NCI-H510A treated with DMSO at 0.1 percent for 48 hours (cell line): Measurements from ENCODE around the gene MAN1A1.
"Not testable (repeated sequence)": the region's sequence is repeated elsewhere in the genome, so short reads cannot be mapped to it uniquely, and the experiment has no call there.

Experiments
- DNase-seq: peaks from one replicate; lab custom pipeline; 2025; lab: John Stamatoyannopoulos, UW

Gene MAN1A1

DNA sequence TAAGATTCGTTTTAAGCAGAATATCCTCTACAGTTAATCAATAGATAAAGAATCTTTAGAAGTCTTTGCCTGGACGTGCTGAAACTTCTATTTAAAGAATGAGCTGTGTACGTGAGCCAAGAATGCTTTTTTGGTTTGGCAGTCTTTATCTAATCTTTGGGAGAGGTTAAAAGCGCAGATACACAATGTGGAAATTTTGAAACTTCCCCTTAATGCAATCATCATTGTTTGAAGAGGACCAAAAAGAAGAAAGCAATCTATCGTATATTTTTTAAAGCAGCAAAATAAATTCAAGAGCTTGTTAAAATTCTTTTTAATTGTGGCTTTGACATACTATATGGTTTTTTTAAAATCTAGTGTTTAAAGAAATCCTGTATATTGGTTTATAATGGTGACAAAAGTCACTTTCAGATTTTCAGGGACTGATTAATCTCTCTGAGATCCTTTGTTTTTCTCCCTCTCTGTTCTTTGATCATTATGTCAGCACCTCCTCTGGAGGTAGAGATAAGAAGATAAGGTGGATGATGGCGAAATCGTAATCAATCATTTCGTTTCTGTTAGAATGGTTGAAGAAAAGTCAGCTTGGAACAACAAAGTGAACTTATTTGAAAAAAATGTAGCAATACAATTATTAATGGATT lies 179.0 kb downstream of the MAN1A1 start:
- no peak for DNase-seq

DNA sequence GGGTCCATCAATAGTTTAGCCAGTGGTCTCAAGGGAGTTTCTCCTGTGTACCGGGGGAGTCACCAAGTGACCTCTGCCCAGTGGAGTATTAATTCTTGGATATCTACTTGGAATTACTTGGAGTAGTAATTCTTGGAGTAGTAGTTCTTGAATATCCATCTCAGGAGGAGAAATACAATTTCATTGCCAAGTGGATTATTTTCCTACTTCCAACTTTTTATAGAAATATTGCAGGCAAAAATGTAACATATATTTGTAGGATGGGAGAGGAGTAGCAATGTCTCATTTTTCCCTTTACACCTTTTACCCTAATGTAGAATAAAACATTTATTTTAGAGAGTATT lies 179.5 kb downstream of the MAN1A1 start:
- no peak for DNase-seq

DNA sequence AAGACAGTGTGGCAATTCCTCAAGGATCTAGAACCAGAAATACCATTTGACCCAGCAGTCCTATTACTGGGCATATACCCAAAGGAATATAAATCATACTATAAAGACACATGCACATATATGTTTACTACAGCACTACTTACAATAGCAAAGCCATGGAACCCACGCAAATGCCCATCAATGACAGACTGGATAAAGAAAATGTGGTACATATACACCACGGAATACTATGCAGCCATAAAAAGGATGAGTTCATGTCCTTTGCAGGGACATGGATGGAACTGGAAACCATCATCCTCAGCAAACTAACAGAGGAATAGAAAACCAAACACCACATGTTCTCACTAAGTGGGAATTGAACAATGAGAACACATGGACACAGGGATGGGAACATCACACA lies 180.2 kb downstream of the MAN1A1 start:
- DNase-seq: not testable (repeated sequence)

DNA sequence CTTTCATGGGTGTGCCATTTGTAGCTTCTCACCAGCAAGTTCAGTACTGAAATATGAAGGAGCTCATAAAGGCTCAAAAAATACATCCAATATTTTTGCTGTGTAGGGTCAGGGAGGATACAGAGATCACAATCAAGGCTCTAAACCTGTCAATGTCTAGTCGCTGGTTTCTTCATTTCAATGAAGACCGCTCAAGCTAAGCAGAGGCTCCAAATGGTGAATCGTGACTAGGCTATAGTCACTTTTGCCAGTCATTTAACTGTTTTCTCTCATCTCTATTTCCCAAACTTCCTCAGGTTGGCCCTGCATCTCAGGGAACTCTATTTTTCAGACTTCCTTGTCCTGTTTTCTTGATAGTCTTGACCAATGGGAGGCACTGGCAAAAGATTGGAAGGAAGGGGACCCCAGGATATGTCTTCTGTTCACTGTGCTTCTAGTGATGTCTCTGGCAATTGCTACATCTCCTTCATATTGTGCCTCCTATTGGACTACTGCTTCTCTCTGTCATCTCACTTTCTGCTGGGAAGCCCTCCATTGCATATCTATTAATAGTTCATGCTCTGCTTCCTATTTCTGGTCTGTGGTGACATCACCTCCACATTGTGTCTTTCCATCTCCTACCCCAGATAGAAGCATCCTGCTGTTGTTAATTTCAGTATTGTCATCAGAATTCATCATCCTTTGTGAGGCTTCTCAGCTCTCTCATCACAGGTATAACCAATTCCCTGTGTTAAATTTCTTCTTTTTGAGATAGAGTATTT lies 183.4 kb downstream of the MAN1A1 start:
- DNase-seq: no peak

DNA sequence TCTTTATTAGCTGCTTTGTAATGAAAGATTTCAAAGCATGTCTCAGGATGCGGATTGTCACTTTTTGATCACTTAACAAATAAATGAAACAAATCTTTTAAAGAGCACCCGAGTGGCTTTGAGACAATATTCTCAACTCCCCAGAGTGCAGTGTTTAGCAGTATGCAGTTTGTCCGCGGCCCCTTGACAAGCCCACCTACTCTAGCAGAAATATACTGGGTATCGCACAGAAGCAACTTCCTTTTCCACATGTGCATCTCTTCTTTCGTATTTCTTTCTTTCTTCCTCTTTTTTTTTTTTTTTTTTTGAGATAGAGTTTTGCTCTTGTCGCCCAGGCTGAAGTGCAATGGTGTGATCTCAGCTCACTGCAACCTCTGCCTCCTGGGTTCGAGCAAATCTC lies 186.6 kb downstream of the MAN1A1 start:
- DNase-seq: no peak

DNA sequence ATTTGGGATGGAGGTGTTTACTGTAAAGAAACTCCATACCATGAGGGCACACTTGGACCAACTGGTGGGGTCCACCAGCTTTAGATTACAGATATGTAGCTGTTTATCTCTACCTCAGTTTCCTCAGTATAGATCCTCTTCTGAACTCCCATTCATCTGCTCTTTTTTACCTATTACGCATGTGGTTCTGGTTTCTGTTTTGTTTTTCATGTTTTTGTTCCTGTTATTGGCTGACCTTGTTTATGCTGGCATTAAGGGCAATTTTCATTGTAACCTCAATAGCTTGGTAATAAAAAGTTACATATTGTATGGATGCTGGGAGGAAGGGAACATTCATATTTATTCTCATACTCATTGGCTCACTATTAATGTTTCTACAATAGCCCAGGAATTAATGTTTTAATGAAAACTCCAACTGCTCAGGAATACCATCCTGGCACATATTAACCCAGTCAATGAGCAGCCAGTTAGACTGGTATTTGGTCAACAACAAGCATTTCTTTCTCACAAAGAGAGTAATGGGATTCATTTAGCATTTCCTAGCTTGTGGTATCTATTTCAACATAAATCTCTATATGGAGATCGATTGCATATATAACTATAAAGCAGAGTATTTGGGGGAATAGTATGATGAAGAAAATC lies 187.3 kb downstream of the MAN1A1 start:
- no peak for DNase-seq

DNA sequence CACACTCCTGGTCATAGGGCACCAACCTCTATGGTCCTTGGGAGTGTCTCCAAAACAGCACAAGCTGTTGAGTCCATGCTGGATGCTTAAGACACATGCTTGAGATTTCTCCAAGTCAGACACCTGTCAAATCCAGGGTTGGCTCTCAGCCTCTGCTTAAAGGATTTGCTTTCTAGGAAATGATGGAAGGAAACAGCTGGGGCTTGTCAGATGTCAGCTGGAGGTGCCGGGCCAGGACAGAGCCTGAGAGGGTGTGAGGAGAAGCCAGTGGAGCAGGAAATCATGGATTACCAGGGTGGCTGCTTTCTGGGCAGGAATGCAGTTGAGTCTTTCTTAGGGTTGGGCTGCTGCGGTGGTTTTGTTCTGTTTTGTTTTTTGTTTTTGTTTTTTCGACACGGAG lies 188.1 kb downstream of the MAN1A1 start:
- no peak for DNase-seq

DNA sequence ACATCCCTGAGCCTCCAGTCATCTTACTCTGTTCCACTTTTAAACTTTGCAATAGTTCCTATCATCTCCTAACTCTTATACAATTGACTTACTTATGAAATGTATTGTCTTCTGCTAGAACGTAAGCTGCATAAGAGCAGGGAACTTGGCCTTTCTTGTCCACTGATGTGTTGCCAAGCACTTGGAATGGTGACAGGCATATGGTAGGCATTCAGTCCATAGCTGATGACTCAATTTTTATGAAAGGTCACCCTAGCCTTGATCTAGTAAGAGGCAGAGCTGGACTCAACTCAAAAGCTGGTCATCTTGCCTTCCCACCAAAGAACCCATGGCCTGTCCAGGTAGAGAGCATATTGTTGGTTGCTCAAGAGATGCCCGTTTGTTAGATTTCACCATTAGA lies 188.7 kb downstream of the MAN1A1 start:
- no peak for DNase-seq

DNA sequence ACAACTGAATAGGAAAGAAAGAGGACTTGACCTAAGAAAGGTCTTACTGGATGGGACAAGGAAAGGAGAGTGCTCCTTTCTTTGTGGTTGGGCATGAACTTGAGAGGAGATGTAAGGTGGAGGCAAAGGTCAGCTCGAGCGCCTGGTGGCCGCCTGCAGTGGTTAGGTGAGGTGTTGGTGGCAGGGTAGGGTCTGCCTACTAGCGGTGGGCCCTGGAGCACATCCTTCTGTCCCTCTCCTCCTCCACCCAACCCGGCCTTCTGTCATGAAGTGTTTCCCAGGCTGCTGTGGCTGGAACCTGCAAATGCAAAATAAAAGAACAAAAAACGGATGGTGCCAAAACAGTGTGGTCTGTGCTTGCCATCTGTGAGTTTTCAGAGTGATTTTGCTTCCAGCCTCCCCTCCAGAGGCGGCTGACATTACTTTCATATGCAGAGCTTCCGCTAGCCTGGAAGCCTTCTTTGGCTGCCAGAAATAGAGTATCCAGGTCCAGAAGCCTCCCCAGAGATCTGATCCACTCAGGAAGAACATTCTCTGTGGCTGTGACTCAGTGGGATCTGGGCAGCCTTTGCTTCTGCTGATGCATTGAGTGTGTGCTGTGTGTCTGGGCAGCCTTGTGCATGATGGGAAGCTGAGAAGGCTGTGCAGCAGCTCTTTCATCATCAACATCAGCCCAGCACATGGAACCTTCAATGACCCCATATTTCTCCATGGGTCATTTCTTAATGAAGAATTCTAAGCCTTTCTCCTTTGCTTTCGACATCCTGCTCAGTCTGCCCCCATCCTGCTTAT lies 191.3 kb downstream of the MAN1A1 start:
- DNase-seq: no peak

DNA sequence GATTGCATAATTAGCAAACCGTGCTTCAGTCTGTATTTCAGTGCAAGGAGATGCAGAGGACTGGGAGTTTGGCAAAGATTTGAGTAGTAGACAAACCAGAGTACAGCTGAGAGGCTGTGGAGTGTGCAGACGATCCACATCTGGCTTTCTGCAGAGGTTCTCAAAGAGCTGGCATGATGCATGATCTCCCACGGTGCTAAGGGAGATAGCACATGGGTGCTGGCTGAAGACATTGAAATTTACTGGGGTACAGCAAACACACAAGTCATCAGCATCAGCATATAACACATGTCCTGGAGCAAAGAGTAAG lies 192.1 kb downstream of the MAN1A1 start:
- DNase-seq: no peak

DNA sequence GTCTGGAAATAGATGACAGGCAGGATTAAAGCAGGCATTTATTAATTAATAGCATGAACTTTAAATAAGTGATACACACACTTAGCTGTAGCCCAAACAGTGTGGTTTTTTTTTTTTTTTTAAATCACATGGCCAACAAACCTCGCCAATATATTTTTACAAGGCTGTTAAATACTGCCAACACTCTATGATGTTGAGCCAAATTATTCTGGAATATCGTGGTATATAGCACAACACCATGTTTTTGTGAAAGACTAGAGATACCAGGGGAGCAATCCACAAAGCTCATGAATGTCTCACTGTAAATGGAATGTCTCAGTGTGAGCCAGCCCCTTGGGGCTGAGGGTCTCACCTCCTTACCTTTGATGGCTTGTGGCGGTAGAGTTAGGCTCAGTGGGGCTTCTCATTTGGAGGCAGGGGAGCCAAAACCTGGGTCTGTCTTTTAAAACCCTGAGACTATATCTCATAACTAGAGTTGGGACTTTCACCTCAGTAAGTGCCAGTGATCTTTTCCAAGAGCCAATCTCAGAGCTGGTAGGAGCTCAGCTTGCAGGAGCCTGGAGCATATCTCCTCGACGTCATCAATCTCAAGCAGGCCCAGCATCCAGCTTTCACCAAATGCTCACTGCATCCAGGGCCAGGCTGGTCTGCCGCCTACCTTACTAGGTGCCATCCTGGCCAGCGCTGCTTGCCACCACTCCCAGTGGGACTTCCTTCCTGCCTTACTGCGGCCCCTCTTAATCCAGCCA lies 192.6 kb downstream of the MAN1A1 start:
- no peak for DNase-seq

DNA sequence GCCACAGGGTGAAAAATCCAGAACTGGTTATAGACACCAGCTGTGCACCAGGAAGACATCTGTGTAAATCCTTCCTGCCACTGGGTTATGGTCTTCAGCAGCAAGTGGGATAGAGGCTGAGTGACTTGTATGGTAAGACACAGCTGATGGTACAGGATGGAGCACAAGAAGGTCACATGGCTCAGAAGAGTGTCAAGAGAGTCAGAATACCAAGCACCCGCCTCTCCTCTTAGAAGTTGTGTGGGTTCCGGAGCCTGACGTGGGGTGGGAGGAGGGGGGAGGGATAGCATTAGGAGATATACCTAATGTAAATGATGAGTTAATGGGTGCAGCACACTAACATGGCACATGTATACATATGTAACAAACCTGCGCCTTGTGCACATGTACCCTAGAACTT lies 193.5 kb downstream of the MAN1A1 start:
- DNase-seq: not testable (repeated sequence)

DNA sequence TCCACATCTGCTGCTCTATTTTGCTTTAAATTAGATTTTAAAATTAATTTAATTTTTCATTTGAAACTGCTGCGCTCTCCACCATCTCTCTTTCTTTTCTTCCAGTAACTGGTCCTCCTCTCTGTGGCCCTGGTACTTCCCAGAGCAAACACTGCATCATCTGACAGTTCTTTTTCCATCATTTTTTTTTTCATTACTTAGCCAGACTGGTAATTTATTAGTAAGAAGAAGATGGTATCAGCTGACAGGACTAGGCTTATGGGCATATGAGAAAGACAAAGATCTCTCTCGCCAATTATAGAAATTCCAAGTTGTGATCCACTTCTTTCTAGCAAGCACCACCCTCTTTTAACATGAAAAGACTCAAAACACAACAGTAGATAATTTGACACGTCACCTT lies 197.4 kb downstream of the MAN1A1 start:
- no peak for DNase-seq

DNA sequence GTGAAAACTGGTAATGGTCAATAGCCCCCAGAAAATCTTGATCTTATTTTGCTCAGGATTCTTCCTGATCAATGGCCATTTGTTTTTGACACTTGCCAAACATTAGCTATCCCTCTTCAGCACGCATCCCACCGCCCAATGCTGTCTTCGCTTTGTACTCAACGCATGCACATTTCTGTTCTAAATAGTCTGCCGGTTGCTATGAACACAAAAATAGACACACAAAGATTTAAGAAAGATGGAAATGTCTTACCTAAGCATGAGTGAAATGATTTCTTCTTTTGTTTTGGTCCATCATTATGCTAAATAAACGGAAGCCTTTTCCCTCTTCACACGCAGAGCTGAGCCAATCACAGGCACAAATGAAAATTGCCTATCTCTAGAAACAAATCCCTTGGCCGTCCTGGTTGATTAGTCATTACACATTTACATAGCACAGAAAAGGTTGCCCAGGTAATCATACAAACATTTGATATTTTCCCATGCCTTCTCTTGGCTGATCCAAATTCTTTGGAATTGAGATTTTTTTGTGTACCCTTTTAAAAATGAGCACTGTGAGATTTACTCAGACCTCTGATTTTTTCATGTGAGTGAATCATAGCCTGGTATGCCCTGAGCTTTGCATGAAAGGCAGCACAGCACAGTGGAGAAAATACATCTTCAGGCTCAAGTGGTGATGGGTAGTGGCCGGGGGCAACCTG lies 200.6 kb downstream of the MAN1A1 start:
- DNase-seq: no peak

DNA sequence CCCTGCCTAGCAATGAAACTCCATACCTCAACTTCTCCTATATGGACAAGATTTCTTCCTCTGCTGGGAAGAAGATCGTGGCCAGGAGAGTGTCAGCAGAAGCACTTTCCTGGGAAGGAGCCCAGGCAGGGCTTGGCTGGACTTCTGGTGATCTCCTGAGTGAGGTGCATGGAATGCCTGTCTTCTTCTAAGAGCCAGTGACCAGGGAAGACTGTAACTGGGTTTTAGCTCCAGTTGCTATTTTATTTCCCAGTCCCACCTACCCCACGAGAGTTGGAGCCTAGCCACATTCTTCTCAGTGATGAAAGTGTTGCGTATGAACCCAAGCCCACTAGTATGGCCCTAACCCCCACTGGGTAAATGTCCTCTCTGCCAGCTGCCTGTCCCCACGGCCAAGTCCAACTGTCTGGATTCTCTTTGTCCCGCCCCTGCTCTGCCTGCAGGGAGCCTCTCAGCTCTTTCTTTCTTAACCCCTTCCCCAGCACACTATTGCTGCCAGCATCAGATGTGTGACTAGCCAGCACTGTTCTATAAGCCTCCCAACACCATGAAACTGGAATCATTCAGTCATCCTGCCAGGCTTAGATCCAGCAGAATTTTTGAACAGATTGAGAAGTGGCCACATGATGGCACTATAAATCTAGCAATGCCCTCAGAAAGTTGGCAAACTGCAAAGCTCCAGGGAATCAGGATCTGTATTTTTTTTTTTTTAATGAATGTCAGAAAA lies 201.3 kb downstream of the MAN1A1 start:
- peak; percentile 31 for DNase-seq

DNA sequence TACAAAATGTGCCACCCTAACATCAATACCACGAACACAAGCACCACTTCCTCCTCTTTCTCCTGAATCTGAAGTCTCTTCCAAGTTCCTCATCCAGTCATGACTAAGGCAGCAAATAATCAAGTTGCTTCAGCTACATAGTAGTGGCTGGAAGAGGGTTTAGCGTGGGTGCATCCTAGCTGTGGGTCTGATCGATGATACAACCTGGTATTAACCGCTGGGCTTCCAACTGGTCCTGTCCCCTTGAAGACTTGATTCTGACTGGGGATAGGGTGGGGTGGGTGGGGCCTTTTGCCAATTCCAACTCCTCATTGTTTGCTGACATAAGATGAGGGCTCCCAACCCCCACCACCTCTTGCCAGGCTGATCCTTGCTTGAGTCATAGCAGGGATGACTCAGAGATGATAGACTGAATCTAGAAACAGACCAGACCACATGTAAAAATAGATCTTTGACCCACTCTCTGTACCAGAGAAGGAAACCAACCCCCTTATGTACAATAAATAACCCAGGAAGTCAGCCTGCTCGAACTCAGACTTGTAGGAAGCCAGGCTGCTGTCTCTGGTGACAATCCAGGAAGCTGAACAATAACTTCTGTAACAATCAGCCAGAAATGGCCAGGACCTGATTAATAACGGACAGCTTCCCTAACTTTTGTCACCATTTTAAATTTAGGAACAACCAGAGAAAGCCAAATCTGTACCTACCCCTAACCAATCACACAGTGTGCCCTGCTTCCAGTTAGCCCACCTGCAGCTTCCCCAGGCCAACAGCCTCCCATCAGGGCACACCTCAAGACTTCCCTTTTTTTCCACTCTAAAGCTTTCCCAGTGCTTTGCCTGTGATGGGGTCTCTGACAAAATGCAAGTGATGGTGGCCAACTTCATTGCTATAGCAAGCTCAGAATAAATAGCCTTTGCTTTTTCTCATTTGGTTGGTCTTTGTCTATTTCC lies 202.2 kb downstream of the MAN1A1 start:
- no peak for DNase-seq

DNA sequence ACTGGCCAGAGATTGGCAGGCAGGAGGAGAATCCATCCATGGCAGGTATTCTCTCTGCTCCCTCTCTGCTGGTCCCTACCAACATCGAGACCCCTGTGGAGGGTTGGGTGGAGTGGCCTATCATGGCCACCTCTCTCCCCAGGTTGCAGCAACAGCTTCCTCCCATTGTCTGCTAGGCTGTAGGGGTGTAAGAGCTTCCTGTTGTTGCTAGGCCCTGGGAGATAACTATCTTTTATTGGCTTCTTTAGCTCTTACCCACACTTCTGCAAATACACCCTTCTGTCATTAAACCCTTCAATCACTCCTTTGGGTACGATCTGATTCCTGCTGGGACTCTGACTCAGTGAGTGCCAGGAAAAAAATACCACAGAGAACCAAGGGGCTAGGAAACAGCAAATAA lies 204.4 kb downstream of the MAN1A1 start:
- DNase-seq: no peak

DNA sequence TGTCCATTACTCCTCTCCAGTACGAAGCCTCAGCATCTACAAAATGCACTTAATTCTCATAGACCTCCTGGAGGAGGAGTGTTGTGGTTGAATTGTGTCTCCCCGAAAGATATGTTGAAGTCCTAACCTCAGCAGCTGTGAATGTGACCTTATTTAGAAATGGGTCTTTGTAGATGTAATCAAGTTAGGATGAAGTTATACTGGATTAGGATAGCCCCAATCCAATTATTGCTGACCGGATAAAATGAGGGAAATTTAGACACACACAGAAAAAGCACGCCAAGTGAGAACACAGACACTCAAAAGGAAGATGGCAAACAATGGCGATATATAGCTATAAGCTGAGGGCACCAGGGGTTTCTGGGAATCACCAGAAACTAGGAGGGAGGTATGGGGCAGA lies 206.9 kb downstream of the MAN1A1 start:
- no peak for DNase-seq

DNA sequence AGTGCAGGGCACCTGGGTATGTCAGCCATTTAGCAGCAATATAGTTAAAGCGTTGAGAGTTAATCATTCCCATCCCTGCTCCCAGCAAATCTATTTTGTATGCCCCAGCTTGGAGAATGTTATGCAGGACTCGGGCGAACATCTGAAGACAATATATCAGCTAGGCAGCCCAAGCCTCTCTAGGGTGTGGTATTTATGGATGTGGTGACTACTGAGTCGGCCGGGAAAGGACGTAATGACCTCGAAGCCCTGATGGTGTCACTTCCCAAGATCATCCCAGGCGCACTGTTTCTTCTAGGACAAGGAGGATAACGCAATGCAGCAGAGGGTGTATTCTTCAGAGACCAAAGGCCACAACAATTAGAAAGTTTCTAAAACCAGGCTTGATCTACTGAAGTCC lies 207.5 kb downstream of the MAN1A1 start:
- no peak for DNase-seq
